AG09309 (cell line): Measurements from ENCODE around the gene AMER2.

ENCODE experiments used
- DNase-seq: peaks from one replicate; pipeline ENCODE4 v3.0.0-alpha.2; 2010; ENCODE audit warnings: low read depth
- H3K4me3 ChIP-seq: 2 replicates; pipeline ENCODE4 v1.5.1; 2011; ENCODE audit warnings: mild to moderate bottlenecking, low read depth, low read length, moderate library complexity; ENCODE audit not compliant: control insufficient read depth
- CTCF ChIP-seq: IDR thresholded peaks from 2 replicates; pipeline ENCODE4 v1.5.1; 2011; ENCODE audit warnings: mild to moderate bottlenecking, low read depth, low read length, inconsistent platforms; ENCODE audit not compliant: insufficient read depth, control insufficient read depth; ENCODE audit errors: missing control alignments

The AMER2 gene, protein sequence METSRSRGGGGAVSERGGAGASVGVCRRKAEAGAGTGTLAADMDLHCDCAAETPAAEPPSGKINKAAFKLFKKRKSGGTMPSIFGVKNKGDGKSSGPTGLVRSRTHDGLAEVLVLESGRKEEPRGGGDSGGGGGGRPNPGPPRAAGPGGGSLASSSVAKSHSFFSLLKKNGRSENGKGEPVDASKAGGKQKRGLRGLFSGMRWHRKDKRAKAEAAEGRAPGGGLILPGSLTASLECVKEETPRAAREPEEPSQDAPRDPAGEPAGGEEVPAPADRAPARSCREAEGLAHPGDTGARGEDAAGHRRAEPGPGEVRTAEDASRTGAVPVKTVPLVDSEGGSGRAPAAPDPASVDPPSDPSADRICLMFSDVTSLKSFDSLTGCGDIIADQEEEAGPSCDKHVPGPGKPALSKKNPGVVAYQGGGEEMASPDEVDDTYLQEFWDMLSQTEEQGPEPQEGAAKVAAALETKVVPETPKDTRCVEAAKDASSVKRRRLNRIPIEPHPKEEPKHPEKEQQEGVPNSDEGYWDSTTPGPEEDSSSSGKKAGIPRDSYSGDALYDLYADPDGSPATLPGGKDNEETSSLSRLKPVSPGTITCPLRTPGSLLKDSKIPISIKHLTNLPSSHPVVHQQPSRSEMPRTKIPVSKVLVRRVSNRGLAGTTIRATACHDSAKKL

GRCh38 chr13:25171517-25172302 lies at the start of gene AMER2:
TSS of gene AMER2 (minus strand) at chr13:25172288. CDS start at chr13:25171619, 669 bp downstream.
- DNase-seq, result no peak
- TF ChIP-seq CTCF, result no peak
- no peak within 1 kb of the TSS; the same call in 1 of the 2 replicates for H3K4me3 ChIP-seq

DNA sequence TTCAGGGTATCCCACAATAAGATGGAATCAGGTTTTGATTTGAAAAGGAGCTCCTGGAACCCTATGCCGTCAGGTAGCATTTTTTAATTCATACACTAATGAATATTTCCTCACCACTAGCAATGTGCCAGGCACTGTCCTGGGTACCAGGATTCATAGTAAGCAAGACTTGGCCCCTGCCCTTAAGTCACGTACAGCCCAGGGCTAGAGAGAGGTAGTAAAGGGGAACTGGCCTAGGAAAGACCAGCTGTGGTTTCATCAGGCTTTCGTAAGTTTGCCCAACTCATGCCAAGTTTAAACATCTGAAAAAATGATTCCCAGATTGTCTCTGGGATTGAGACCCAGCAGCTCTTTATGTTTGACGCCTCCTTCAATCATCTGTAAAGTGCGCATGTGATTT lies 45.9 kb upstream of the AMER2 start:
- no peak for DNase-seq
- TF ChIP-seq CTCF, result no peak
- no peak overlapping the region for H3K4me3 ChIP-seq

GRCh38 chr13:25217023-25217885 lies 45.2 kb upstream of the AMER2 start:
- no peak for DNase-seq
- TF ChIP-seq CTCF, result no peak

DNA sequence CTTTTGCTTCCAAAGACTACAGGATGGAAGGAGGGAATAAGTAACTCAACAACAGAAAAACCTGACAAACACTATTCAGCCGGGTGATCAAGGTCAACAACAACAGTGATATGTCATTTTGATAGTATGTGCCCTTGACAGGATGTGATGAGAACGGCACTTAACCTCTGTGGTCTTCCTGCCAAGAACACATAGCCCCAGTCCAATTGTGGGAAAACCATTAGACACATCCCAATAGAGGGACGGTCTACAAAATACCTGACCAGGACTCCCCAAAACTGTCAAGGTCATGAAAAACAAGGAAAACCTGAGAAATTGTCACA lies 43.1 kb upstream of the AMER2 start:
- DNase-seq, result no peak
- no peak overlapping the region for H3K4me3 ChIP-seq
- no peak for TF ChIP-seq CTCF

More at GRCh38 chr13:25217023-25217885, 45.2 kb upstream of the AMER2 start:
- H3K4me3 ChIP-seq, result no peak overlapping the region

GRCh38 chr13:25214491-25215252 lies 42.6 kb upstream of the AMER2 start:
- peak; percentile 14 for DNase-seq
- H3K4me3 ChIP-seq, result no peak overlapping the region
- TF ChIP-seq CTCF, result peak; percentile 15
